ENCODE measurements around the gene ZC3H12C.

GRCh38 chr11:110070176-110070575 is 23.0 kb upstream of the ZC3H12C start:
- TF ChIP-seq CTCF (IDR thresholded peaks at IDR 0.05; ENCODE audit: low read length) (no peak), EZH2 (IDR thresholded peaks at IDR 0.05; ENCODE audit: borderline replicate concordance, low read length) (no peak)

Data from OCI-LY1 (cell line).